ENCODE results near the gene PLCH1. TPM values are rescaled to one million over a fixed set of nuclear protein-coding genes. Genes with fewer than 3 reads are reported as not detected.
A peak's percentile ranks its signal among the peaks of the same experiment; 100 is the strongest.

Gene PLCH1
- total and polyA plus RNA-seq, 4 donors: 0.03 to 1.0 (median 0.22) TPM

DNA sequence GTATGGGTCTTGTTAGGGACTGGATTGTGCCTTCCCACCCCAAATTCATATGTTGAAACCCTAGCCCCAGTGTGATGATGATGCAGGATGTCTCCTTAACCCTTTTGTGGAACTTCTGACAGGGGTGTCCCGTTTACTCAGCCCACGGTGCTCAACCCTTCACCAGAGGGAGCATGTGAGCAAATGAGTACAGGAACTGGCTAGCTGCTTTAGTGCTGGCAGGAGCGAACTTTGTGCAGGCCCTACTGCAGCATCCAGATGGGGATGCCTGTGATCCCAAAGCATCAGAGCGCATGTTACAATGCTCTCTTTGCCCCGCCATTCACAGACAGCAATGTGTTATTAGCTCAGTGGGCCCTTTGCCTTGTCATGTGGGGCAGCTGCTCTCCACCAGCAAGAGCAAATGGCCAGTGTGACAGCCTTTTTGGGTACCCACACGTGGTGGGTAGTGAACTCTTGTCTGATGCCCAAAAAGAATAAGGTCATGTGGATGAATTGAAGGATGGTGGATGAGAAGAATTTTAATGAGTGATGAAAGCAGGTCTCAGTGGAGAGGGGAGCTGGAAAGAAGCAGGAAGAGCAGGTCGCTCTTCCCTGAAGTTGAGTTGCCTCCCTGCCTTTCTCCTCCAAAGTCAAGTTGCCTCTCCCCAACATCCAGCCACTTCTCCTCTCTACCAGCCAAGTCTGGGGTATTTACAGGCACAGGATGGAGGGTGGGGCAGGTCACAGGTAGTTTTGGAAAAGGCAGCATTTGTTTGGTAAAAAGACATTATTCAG, 388.1 kb downstream of the PLCH1 start:
- no peak overlapping the region for H3K9ac ChIP-seq (ENCODE audit: low read depth in 1 of 2, low read length in 2 of 2)
- no peak overlapping the region for H3K4me3 ChIP-seq (ENCODE audit: low read depth in 1 of 3, low read length in 3 of 3)
- TF ChIP-seq, protein P1, sequence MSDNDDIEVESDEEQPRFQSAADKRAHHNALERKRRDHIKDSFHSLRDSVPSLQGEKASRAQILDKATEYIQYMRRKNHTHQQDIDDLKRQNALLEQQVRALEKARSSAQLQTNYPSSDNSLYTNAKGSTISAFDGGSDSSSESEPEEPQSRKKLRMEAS (IDR thresholded peaks at IDR 0.05): no peak
- peak in 1 of 2 donors; percentile 6 for TF ChIP-seq RAD21 (IDR thresholded peaks at IDR 0.05)
- no peak for DNase-seq (ENCODE audit: low spot score)
- H3K27ac ChIP-seq (ENCODE audit: low read depth in 1 of 2, low read length in 2 of 2): no peak overlapping the region
- H3K9me3 ChIP-seq (ENCODE audit: control insufficient read depth in 4 of 4, low read length in 3 of 4): no peaks in the 10 kb centered on the region
- H3K36me3 ChIP-seq (ENCODE audit: control insufficient read depth in 4 of 4, insufficient read depth in 3 of 4, low read depth in 1 of 4, low read length in 3 of 4): no peaks in the 10 kb centered on the region
- H3K4me1 ChIP-seq (ENCODE audit: control insufficient read depth in 4 of 4, insufficient read depth in 4 of 4, low read length in 3 of 4): peaks cover 0 to 8% (median 5%) of the 10 kb centered on the region in 4 donors
- no peaks in the 10 kb centered on the region for H3K27me3 ChIP-seq (ENCODE audit: control insufficient read depth in 4 of 4, insufficient read depth in 4 of 4, low read length in 3 of 4)
- 64% methylated on average over 7 of the region's 7 CpGs for WGBS

DNA sequence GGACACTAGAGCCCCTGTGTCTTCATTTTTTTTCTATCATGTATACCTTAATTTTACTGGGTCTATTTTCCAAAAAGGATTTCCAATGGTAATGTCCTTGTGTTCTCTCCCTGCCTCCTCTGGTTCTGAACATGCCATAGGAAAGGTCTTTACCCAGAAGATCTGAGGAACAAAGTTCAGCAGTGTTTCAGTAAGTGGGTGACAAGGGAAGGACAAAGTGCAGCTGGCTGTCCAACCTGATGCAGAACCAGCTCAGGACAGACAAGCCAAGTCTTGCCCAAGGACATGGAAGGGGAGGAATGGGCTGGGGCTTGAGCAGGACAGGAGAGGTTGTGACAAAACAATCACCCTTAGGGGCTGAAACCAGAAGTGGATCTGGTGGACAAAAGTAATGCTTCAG, 390.2 kb downstream of the PLCH1 start:
- no peaks in the 10 kb centered on the region for H3K9me3 ChIP-seq (ENCODE audit: control insufficient read depth in 4 of 4, low read length in 3 of 4)
- DNase-seq (ENCODE audit: low spot score): no peak
- H3K4me3 ChIP-seq (ENCODE audit: low read depth in 1 of 3, low read length in 3 of 3): no peak overlapping the region

More for the DNA sequence above, 390.2 kb downstream of the PLCH1 start:
- Histone ChIP-seq H3K4me1 (ENCODE audit: control insufficient read depth in 4 of 4, insufficient read depth in 4 of 4, low read length in 3 of 4) (peaks cover 0 to 8% (median 5%) of the 10 kb centered on the region in 4 donors), H3K9ac (ENCODE audit: low read depth in 1 of 2, low read length in 2 of 2) (no peak overlapping the region), H3K27me3 (ENCODE audit: control insufficient read depth in 4 of 4, insufficient read depth in 4 of 4, low read length in 3 of 4) (no peaks in the 10 kb centered on the region), H3K36me3 (ENCODE audit: control insufficient read depth in 4 of 4, insufficient read depth in 3 of 4, low read depth in 1 of 4, low read length in 3 of 4) (no peaks in the 10 kb centered on the region), H3K27ac (ENCODE audit: low read depth in 1 of 2, low read length in 2 of 2) (no peak overlapping the region)
- TF ChIP-seq HNF4A (conservative IDR thresholded peaks at IDR 0.05) (peak; percentile 97), GABPA (IDR thresholded peaks at IDR 0.05 in 1 of 2, conservative IDR thresholded peaks at IDR 0.05 in 1 of 2) (no peak), FOXA1 (IDR thresholded peaks at IDR 0.05) (peak; percentile 24), TAF1 (conservative IDR thresholded peaks at IDR 0.05) (no peak), YY1 (IDR thresholded peaks at IDR 0.05) (peak; percentile 16), NR2F2 (IDR thresholded peaks at IDR 0.05) (no peak), JUND (IDR thresholded peaks at IDR 0.05) (peak; percentile 27 to 72), RXRA (IDR thresholded peaks at IDR 0.05) (peak; percentile 62 to 72), HNF4G (IDR thresholded peaks at IDR 0.05) (peak; percentile 93), EGR1 (IDR thresholded peaks at IDR 0.05; ENCODE audit: low read depth in 2 of 2) (no peak), FOXA2 (IDR thresholded peaks at IDR 0.05) (peak; percentile 10), SP1 (IDR thresholded peaks at IDR 0.05) (peak; percentile 93), RAD21 (IDR thresholded peaks at IDR 0.05) (peak; percentile 14 to 35)
- TF ChIP-seq, protein P2, sequence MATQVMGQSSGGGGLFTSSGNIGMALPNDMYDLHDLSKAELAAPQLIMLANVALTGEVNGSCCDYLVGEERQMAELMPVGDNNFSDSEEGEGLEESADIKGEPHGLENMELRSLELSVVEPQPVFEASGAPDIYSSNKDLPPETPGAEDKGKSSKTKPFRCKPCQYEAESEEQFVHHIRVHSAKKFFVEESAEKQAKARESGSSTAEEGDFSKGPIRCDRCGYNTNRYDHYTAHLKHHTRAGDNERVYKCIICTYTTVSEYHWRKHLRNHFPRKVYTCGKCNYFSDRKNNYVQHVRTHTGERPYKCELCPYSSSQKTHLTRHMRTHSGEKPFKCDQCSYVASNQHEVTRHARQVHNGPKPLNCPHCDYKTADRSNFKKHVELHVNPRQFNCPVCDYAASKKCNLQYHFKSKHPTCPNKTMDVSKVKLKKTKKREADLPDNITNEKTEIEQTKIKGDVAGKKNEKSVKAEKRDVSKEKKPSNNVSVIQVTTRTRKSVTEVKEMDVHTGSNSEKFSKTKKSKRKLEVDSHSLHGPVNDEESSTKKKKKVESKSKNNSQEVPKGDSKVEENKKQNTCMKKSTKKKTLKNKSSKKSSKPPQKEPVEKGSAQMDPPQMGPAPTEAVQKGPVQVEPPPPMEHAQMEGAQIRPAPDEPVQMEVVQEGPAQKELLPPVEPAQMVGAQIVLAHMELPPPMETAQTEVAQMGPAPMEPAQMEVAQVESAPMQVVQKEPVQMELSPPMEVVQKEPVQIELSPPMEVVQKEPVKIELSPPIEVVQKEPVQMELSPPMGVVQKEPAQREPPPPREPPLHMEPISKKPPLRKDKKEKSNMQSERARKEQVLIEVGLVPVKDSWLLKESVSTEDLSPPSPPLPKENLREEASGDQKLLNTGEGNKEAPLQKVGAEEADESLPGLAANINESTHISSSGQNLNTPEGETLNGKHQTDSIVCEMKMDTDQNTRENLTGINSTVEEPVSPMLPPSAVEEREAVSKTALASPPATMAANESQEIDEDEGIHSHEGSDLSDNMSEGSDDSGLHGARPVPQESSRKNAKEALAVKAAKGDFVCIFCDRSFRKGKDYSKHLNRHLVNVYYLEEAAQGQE (IDR thresholded peaks at IDR 0.05): peak; percentile 64
- TF ChIP-seq, protein P1 (IDR thresholded peaks at IDR 0.05): peak; percentile 32
- TF ChIP-seq, protein P3, sequence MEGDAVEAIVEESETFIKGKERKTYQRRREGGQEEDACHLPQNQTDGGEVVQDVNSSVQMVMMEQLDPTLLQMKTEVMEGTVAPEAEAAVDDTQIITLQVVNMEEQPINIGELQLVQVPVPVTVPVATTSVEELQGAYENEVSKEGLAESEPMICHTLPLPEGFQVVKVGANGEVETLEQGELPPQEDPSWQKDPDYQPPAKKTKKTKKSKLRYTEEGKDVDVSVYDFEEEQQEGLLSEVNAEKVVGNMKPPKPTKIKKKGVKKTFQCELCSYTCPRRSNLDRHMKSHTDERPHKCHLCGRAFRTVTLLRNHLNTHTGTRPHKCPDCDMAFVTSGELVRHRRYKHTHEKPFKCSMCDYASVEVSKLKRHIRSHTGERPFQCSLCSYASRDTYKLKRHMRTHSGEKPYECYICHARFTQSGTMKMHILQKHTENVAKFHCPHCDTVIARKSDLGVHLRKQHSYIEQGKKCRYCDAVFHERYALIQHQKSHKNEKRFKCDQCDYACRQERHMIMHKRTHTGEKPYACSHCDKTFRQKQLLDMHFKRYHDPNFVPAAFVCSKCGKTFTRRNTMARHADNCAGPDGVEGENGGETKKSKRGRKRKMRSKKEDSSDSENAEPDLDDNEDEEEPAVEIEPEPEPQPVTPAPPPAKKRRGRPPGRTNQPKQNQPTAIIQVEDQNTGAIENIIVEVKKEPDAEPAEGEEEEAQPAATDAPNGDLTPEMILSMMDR (IDR thresholded peaks at IDR 0.05; ENCODE audit: low read depth, low read length, missing input control): no peak
- TF ChIP-seq, protein P4, sequence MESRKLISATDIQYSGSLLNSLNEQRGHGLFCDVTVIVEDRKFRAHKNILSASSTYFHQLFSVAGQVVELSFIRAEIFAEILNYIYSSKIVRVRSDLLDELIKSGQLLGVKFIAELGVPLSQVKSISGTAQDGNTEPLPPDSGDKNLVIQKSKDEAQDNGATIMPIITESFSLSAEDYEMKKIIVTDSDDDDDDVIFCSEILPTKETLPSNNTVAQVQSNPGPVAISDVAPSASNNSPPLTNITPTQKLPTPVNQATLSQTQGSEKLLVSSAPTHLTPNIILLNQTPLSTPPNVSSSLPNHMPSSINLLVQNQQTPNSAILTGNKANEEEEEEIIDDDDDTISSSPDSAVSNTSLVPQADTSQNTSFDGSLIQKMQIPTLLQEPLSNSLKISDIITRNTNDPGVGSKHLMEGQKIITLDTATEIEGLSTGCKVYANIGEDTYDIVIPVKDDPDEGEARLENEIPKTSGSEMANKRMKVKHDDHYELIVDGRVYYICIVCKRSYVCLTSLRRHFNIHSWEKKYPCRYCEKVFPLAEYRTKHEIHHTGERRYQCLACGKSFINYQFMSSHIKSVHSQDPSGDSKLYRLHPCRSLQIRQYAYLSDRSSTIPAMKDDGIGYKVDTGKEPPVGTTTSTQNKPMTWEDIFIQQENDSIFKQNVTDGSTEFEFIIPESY (IDR thresholded peaks at IDR 0.05): no peak
- TF ChIP-seq, protein P5, sequence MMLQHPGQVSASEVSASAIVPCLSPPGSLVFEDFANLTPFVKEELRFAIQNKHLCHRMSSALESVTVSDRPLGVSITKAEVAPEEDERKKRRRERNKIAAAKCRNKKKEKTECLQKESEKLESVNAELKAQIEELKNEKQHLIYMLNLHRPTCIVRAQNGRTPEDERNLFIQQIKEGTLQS (IDR thresholded peaks at IDR 0.05): no peak
